Endothelial cell of umbilical vein (primary cell): ENCODE measurements around the gene EVI5.

Experiments
- EZH2 ChIP-seq: IDR thresholded peaks from 2 replicates; pipeline ENCODE4 v1.6.1; 2012; ENCODE audit warnings: borderline replicate concordance, low read depth, mild to moderate bottlenecking, moderate library complexity, low read length, inconsistent platforms; ENCODE audit not compliant: severe bottlenecking
- FOS ChIP-seq: IDR thresholded peaks from 2 replicates; pipeline ENCODE4 v1.6.1; 2011; ENCODE audit warnings: mild to moderate bottlenecking, low read length, moderate library complexity, borderline replicate concordance; ENCODE audit not compliant: insufficient read depth
- GATA2 ChIP-seq: IDR thresholded peaks from 2 replicates; pipeline ENCODE4 v1.7.0; 2011; ENCODE audit warnings: low read depth, mild to moderate bottlenecking, moderate library complexity, mixed read lengths, low read length; ENCODE audit not compliant: insufficient read length, insufficient read depth
- JUN ChIP-seq: IDR thresholded peaks from 2 replicates; pipeline ENCODE4 v1.6.1; 2011; ENCODE audit warnings: borderline replicate concordance, low read depth; ENCODE audit not compliant: insufficient read length, insufficient read depth
- MAX ChIP-seq: IDR thresholded peaks from 2 replicates; pipeline ENCODE4 v1.6.1; 2011; ENCODE audit not compliant: insufficient read depth, insufficient read length
- MYC ChIP-seq: IDR thresholded peaks from one replicate; pipeline ENCODE4 v1.6.1; 2011; ENCODE audit warnings: mild to moderate bottlenecking, low read depth, low read length
- POLR2A ChIP-seq: IDR thresholded peaks from 2 replicates; pipeline ENCODE4 v1.6.1; 2012; ENCODE audit warnings: low read depth, mild to moderate bottlenecking, control low read depth, low read length
- POLR2AphosphoS5 ChIP-seq: IDR thresholded peaks from 2 replicates; pipeline ENCODE4 v1.6.1; 2012; ENCODE audit warnings: low read depth, mild to moderate bottlenecking, control low read depth, low read length, moderate library complexity; ENCODE audit not compliant: insufficient read depth
- TF ChIP-seq, protein P1 (sequence below), 2 donors: IDR thresholded peaks; 1 replicate in 1 of 2; 2 replicates in 1 of 2; pipeline ENCODE4 v1.5.1; 2011; ENCODE audit warnings: low read length in 2 of 2, mild to moderate bottlenecking in 2 of 2, moderate library complexity in 2 of 2, control low read depth in 1 of 2, inconsistent platforms in 1 of 2, low read depth in 1 of 2; ENCODE audit not compliant: insufficient read depth in 1 of 2; ENCODE audit errors: extremely low read depth in 1 of 2

DNA sequence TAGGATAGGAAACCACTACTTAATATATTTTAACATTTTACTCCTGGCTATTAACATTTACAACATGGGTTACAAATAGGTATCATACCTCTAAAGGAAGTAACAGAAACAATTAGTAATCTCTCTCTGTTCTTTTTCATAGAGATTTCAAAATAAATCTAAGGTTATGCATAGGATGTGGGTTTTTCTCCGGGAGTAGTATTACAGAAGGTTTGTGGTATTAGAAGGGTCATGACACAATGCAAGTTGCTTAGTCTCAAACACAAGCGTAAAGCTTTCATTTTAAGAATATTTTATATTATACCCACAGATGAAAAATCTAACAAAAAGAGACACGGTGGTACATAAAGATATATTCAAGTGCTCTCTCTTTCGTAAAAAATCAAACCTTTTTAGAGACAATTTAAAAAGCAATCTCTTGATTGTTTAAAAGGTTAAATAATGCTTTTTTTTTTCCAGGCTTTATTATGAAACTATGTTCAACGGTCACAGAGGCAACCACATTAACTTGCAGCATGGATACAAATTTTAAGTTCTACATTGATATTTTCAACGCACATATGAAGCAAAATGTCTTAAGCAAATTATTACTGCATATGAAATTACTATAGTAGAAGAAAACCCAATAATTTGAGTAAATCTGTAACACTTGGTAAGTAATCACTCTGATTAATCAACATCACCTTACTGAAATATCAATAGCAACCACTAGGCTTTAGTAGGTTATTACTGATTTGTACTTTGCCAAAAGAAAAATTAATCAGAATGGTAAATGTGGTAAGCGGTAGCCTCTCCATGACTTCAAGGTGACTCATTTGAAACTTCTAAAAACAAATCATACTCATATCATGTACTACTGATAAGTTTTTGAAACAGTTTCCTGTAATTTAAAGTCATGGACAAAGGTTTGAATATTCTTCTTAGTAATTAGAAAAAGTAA, 200.8 kb downstream of the EVI5 start:
- TF ChIP-seq, protein P1, sequence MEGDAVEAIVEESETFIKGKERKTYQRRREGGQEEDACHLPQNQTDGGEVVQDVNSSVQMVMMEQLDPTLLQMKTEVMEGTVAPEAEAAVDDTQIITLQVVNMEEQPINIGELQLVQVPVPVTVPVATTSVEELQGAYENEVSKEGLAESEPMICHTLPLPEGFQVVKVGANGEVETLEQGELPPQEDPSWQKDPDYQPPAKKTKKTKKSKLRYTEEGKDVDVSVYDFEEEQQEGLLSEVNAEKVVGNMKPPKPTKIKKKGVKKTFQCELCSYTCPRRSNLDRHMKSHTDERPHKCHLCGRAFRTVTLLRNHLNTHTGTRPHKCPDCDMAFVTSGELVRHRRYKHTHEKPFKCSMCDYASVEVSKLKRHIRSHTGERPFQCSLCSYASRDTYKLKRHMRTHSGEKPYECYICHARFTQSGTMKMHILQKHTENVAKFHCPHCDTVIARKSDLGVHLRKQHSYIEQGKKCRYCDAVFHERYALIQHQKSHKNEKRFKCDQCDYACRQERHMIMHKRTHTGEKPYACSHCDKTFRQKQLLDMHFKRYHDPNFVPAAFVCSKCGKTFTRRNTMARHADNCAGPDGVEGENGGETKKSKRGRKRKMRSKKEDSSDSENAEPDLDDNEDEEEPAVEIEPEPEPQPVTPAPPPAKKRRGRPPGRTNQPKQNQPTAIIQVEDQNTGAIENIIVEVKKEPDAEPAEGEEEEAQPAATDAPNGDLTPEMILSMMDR (IDR thresholded peaks at IDR 0.05; ENCODE audit: extremely low read depth in 1 of 2, insufficient read depth in 1 of 2, low read depth in 1 of 2, low read length in 2 of 2), result no peak
- peak; percentile 56 for TF ChIP-seq JUN
- TF ChIP-seq FOS, result peak; percentile 81
- no peak for TF ChIP-seq MAX
- TF ChIP-seq POLR2A, result no peak
- no peak for TF ChIP-seq EZH2
- no peak for TF ChIP-seq POLR2AphosphoS5
- peak; percentile 40 for TF ChIP-seq GATA2
- no peak for TF ChIP-seq MYC
